GM18511 (cell line): ENCODE data around the gene ZNF737.
"Not testable (repeated sequence)": the region's sequence is repeated elsewhere in the genome, so short reads cannot be mapped to it uniquely, and the experiment has no call there.

Source experiments
- ATAC-seq: cut with Tn5 transposase; IDR thresholded peaks from one replicate; pipeline ENCODE4 v1.9.1; 2021; ENCODE audit warnings: mild to moderate bottlenecking, moderate library complexity; ENCODE audit not compliant: unreplicated experiment

The ZNF737 gene

GRCh38 chr19:20565321-20566018 is at the start of gene ZNF737:
Gene ZNF737 (minus strand): TSS chr19:20565781. CDS start chr19:20565640, 141 bp downstream.
- ATAC-seq: peak; percentile 93

- not testable (repeated sequence) for ATAC-seq
Observed at GRCh38 chr19:20614971-20615370, 49.4 kb upstream of the ZNF737 start.

- no peak for ATAC-seq
Observed at GRCh38 chr19:20612711-20613316, 47.2 kb upstream of the ZNF737 start.

- ATAC-seq: no peak
Observed at GRCh38 chr19:20611866-20612265, 46.3 kb upstream of the ZNF737 start.

GRCh38 chr19:20607943-20608342 is 42.4 kb upstream of the ZNF737 start:
- ATAC-seq: no peak

GRCh38 chr19:20558571-20558970 is 7.0 kb downstream of the ZNF737 start:
- ATAC-seq: no peak

GRCh38 chr19:20558011-20558410 is 7.6 kb downstream of the ZNF737 start:
- no peak for ATAC-seq

- ATAC-seq: not testable (repeated sequence)
Observed at GRCh38 chr19:20544667-20545333, 20.8 kb downstream of the ZNF737 start.

GRCh38 chr19:20530303-20530702 is 35.3 kb downstream of the ZNF737 start:
- not testable (repeated sequence) for ATAC-seq

GRCh38 chr19:20513189-20513904 is 52.2 kb downstream of the ZNF737 start:
- no peak for ATAC-seq

GRCh38 chr19:20503476-20503875 is 62.1 kb downstream of the ZNF737 start:
- ATAC-seq: no peak
